LNCaP clone FGC (cell line): Measurements from ENCODE around the gene CALCR.

Source experiments
- DNase-seq: peaks from one replicate; pipeline ENCODE4 v3.0.0-alpha.2; 2011; ENCODE audit warnings: low read depth
- H3K4me3 ChIP-seq: 2 replicates; pipeline ENCODE4 v1.5.1; 2011; ENCODE audit warnings: mild to moderate bottlenecking, low read depth, low read length, control low read depth
- TF ChIP-seq, protein P1 (sequence below): IDR thresholded peaks from 2 replicates; pipeline ENCODE4 v1.5.1; 2012; ENCODE audit warnings: mild to moderate bottlenecking; ENCODE audit not compliant: control insufficient read depth, insufficient read depth; ENCODE audit errors: extremely low read depth

The CALCR gene

DNA sequence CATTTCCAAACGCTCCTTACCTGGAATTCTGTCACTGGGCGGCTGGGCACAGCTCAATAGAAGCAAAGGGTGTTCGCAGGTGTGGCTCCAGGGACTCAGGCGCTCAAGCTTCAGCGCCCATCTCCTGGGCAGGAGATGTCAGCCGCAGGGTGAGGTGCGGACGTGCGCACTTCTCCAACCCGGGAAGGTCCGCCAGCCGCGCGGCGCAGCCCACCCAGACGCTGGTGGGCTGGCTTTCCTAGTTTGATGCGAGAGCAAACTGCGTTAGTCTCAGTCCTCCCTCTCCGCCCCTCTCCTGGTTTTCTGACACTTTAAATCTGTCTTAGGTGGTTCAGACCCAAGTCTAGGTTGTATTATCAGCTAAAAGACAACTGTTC, 267 bp downstream of the CALCR start:
- TF ChIP-seq, protein P1, sequence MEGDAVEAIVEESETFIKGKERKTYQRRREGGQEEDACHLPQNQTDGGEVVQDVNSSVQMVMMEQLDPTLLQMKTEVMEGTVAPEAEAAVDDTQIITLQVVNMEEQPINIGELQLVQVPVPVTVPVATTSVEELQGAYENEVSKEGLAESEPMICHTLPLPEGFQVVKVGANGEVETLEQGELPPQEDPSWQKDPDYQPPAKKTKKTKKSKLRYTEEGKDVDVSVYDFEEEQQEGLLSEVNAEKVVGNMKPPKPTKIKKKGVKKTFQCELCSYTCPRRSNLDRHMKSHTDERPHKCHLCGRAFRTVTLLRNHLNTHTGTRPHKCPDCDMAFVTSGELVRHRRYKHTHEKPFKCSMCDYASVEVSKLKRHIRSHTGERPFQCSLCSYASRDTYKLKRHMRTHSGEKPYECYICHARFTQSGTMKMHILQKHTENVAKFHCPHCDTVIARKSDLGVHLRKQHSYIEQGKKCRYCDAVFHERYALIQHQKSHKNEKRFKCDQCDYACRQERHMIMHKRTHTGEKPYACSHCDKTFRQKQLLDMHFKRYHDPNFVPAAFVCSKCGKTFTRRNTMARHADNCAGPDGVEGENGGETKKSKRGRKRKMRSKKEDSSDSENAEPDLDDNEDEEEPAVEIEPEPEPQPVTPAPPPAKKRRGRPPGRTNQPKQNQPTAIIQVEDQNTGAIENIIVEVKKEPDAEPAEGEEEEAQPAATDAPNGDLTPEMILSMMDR: no peak
- H3K4me3 ChIP-seq: no peak overlapping the region
- DNase-seq: no peak

DNA sequence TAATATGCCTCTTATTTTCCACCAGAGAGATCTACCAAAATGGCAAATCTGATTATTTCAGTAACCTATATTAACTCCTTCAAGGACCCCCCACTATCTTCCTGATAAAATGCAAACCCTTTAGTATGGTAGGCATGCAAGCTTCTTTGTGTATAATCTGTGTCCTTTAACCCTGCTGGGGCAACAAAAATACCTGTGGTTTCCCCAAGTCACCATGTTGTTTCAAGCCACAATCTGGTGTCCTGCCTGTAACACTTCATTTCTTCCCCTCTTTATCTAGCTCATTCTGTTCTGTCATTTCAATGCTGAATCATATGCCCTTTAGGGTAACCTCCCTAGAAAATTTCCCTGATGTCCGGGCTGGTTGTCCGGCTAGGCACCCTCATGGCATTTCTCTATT, 5.3 kb downstream of the CALCR start:
- H3K4me3 ChIP-seq: no peak overlapping the region
- no peak for DNase-seq
- TF ChIP-seq, protein P1: no peak

- TF ChIP-seq, protein P1: no peak
- no peak overlapping the region for H3K4me3 ChIP-seq
- no peak for DNase-seq
Measured at GRCh38 chr7:93566876-93567275, 7.6 kb downstream of the CALCR start.

- TF ChIP-seq, protein P1: no peak
- DNase-seq: no peak
- H3K4me3 ChIP-seq: no peak overlapping the region
Measured at GRCh38 chr7:93563584-93563983, 10.9 kb downstream of the CALCR start.

- no peak overlapping the region for H3K4me3 ChIP-seq
- TF ChIP-seq, protein P1: no peak
- DNase-seq: no peak
Measured at GRCh38 chr7:93562936-93563335, 11.6 kb downstream of the CALCR start.

- DNase-seq: no peak
Measured at GRCh38 chr7:93562106-93562505, 12.4 kb downstream of the CALCR start.

More at GRCh38 chr7:93562106-93562505, 12.4 kb downstream of the CALCR start:
- TF ChIP-seq, protein P1: no peak
- no peak overlapping the region for H3K4me3 ChIP-seq
